H9 (cell line): ENCODE data around the gene MARK2. TPM values are rescaled to one million over a fixed set of nuclear protein-coding genes. Genes with fewer than 3 reads are reported as not detected.

Source experiments
- DNase-seq: peaks from one replicate; pipeline ENCODE4 v3.0.0-alpha.2; 2017
- H2AFZ ChIP-seq: one replicate; pipeline ENCODE4 v1.6.1; 2013; ENCODE audit warnings: mild to moderate bottlenecking, low read length, control low read depth, moderate library complexity
- H2AK5ac ChIP-seq: 2 replicates; pipeline ENCODE4 v1.6.1; 2013; ENCODE audit warnings: low read length, control low read depth, mixed read lengths; ENCODE audit not compliant: insufficient read length
- H2BK120ac ChIP-seq: one replicate; pipeline ENCODE4 v1.6.1; 2013; ENCODE audit warnings: low read depth, mild to moderate bottlenecking, low read length, control low read depth, inconsistent platforms; ENCODE audit not compliant: poor library complexity, severe bottlenecking
- H2BK12ac ChIP-seq: 2 replicates; pipeline ENCODE4 v1.6.1; 2013; ENCODE audit warnings: low read length, control low read depth, mixed read lengths, low read depth; ENCODE audit not compliant: insufficient read length
- H2BK15ac ChIP-seq: 2 replicates; pipeline ENCODE4 v1.6.1; 2013; ENCODE audit warnings: low read depth, low read length, control low read depth
- H2BK20ac ChIP-seq: one replicate; pipeline ENCODE4 v1.6.1; 2013; ENCODE audit warnings: low read depth, mild to moderate bottlenecking, low read length, control low read depth, inconsistent platforms; ENCODE audit not compliant: poor library complexity, severe bottlenecking
- H2BK5ac ChIP-seq: 2 replicates; pipeline ENCODE4 v1.6.1; 2013; ENCODE audit warnings: low read length, control low read depth, mixed read lengths; ENCODE audit not compliant: insufficient read length
- H3K14ac ChIP-seq: 2 replicates; pipeline ENCODE4 v1.6.1; 2013; ENCODE audit warnings: low read length, control low read depth; ENCODE audit not compliant: insufficient read depth
- H3K18ac ChIP-seq: 2 replicates; pipeline ENCODE4 v1.6.1; 2013; ENCODE audit warnings: low read depth, mild to moderate bottlenecking, mixed read lengths, low read length, control low read depth; ENCODE audit not compliant: insufficient read length
- H3K23ac ChIP-seq: 2 replicates; pipeline ENCODE4 v1.6.1; 2013; ENCODE audit warnings: low read length, control low read depth, mixed read lengths, low read depth; ENCODE audit not compliant: insufficient read length
- H3K23me2 ChIP-seq: 2 replicates; pipeline ENCODE4 v1.6.1; 2013; ENCODE audit warnings: low read depth, mild to moderate bottlenecking, mixed read lengths, low read length, control low read depth; ENCODE audit not compliant: insufficient read length, poor library complexity, severe bottlenecking
- H3K27ac ChIP-seq: 2 replicates; pipeline ENCODE4 v1.5.1; 2013; ENCODE audit warnings: low read length, control low read depth, mixed read lengths, low read depth; ENCODE audit not compliant: insufficient read length
- H3K27me3 ChIP-seq: 2 replicates; pipeline ENCODE4 v1.6.1; 2013; ENCODE audit warnings: low read length, control low read depth, inconsistent platforms; ENCODE audit not compliant: insufficient read depth
- H3K4ac ChIP-seq: 2 replicates; pipeline ENCODE4 v1.6.1; 2013; ENCODE audit warnings: low read depth, mild to moderate bottlenecking, control low read depth, inconsistent platforms, low read length, moderate library complexity
- H3K4me1 ChIP-seq: 2 replicates; pipeline ENCODE4 v1.6.1; 2013; ENCODE audit warnings: low read length, control low read depth, inconsistent platforms; ENCODE audit not compliant: insufficient read depth
- H3K4me2 ChIP-seq: 2 replicates; pipeline ENCODE4 v1.6.1; 2013; ENCODE audit warnings: low read length, control low read depth, mixed read lengths; ENCODE audit not compliant: insufficient read length, insufficient read depth
- H3K56ac ChIP-seq: 2 replicates; pipeline ENCODE4 v1.6.1; 2013; ENCODE audit warnings: low read depth, mild to moderate bottlenecking, mixed read lengths, low read length, control low read depth; ENCODE audit not compliant: insufficient read length
- H3K79me1 ChIP-seq: 2 replicates; pipeline ENCODE4 v1.6.1; 2013; ENCODE audit warnings: low read depth, mild to moderate bottlenecking, moderate library complexity, low read length, control low read depth, inconsistent platforms; ENCODE audit not compliant: insufficient read depth, poor library complexity, severe bottlenecking
- H3K79me2 ChIP-seq: 2 replicates; pipeline ENCODE4 v1.6.1; 2013; ENCODE audit warnings: low read length, control low read depth, inconsistent platforms; ENCODE audit not compliant: insufficient read depth
- H3K9ac ChIP-seq: 2 replicates; pipeline ENCODE4 v1.6.1; 2013; ENCODE audit warnings: low read length, control low read depth, mixed read lengths; ENCODE audit not compliant: insufficient read length; ENCODE audit errors: extremely low read depth
- H3K9me3 ChIP-seq: one replicate; pipeline ENCODE4 v1.6.1; 2013; ENCODE audit warnings: low read depth, low read length, inconsistent platforms; ENCODE audit not compliant: control insufficient read depth
- H3T11ph ChIP-seq: one replicate; pipeline ENCODE4 v1.6.1; 2013; ENCODE audit warnings: mild to moderate bottlenecking, low read length, control low read depth, inconsistent platforms
- H4K20me1 ChIP-seq: one replicate; pipeline ENCODE4 v1.6.1; 2013; ENCODE audit not compliant: control insufficient read depth, insufficient read length, insufficient read depth
- H4K5ac ChIP-seq: 2 replicates; pipeline ENCODE4 v1.6.1; 2013; ENCODE audit warnings: low read depth, mild to moderate bottlenecking, mixed read lengths, low read length, control low read depth; ENCODE audit not compliant: insufficient read length
- H4K8ac ChIP-seq: replicated peaks from 2 replicates; pipeline ENCODE4 v1.6.1; 2013; ENCODE audit warnings: low read length, control low read depth, mixed read lengths, low read depth; ENCODE audit not compliant: insufficient read length
- H4K91ac ChIP-seq: 2 replicates; pipeline ENCODE4 v1.6.1; 2013; ENCODE audit warnings: low read depth, mild to moderate bottlenecking, moderate library complexity, mixed read lengths, low read length, control low read depth; ENCODE audit not compliant: insufficient read length
- H3K27ac Mint-ChIP-seq, 3 experiments: 2 replicates in 2 of 3; 3 replicates in 1 of 3; pipeline ENCODE4 v1.8.0; 2020 to 2021; ENCODE audit warnings: mixed read lengths in 3 of 3, mild to moderate bottlenecking in 1 of 3, moderate library complexity in 1 of 3
- H3K27me3 Mint-ChIP-seq: 2 replicates; pipeline ENCODE4 v1.8.0; 2021; ENCODE audit warnings: low read depth, mild to moderate bottlenecking, moderate library complexity, mixed read lengths
- H3K36me3 Mint-ChIP-seq, 3 experiments: 2 replicates in 2 of 3; 3 replicates in 1 of 3; pipeline ENCODE4 v1.8.0; 2020 to 2021; ENCODE audit warnings: low read depth in 3 of 3, mixed read lengths in 3 of 3; ENCODE audit not compliant: insufficient read depth in 1 of 3
- H3K4me1 Mint-ChIP-seq, 2 experiments: 2 replicates each; pipeline ENCODE4 v1.8.0; 2020; ENCODE audit warnings: mixed read lengths in 2 of 2
- H3K4me3 Mint-ChIP-seq, 2 experiments: 2 replicates in 1 of 2; 3 replicates in 1 of 2; pipeline ENCODE4 v1.8.0; 2020 to 2021; ENCODE audit warnings: mild to moderate bottlenecking in 2 of 2, mixed read lengths in 2 of 2, moderate library complexity in 1 of 2
- H3K9me3 Mint-ChIP-seq, 2 experiments: 2 replicates in 1 of 2; 3 replicates in 1 of 2; pipeline ENCODE4 v1.8.0; 2020; ENCODE audit warnings: mild to moderate bottlenecking in 2 of 2, mixed read lengths in 2 of 2, moderate library complexity in 1 of 2
- CTCF ChIP-seq: fragments of 200-600 bp; sonication (generic); conservative IDR thresholded peaks from 3 replicates; pipeline ENCODE4 v1.8.0; 2021; ENCODE audit warnings: antibody characterized with exemption, mild to moderate bottlenecking
- WGBS: extraction: QIAGEN DNeasy Blood & Tissue Kit; methylation state at CpG from one replicate; pipeline ENCODE4 v1.1.7; 2013; ENCODE audit warnings: missing lambda C conversion rate, low lambda C conversion rate, mixed read lengths; ENCODE audit not compliant: insufficient read length; ENCODE audit errors: extremely low coverage; 5-methylcytosine and 5-hydroxymethylcytosine counted together
- total RNA-seq: library from RNA; stranded (reverse); gene quantifications from 2 replicates; pipeline ENCODE4 v1.2.1, GENCODE V29; 2021

Gene MARK2
- total RNA-seq, 1 experiment from 2014 or later: 45.7 TPM

GRCh38 chr11:63904743-63905142 is 65.8 kb downstream of the MARK2 start:
- WGBS: no CpG with 5 or more reads among the region's 13 CpGs
- no peak overlapping the region for H3K4me2 ChIP-seq
- H2BK120ac ChIP-seq: no peak overlapping the region
- H3T11ph ChIP-seq: no peak overlapping the region
- no peak overlapping the region for H3K56ac ChIP-seq
- H3K9ac ChIP-seq: no peak overlapping the region
- Mint-ChIP-seq H3K36me3 (peaks cover 29 to 67% (median 62%) of the 10 kb centered on the region in 3 experiments; a peak in 6 of 7 replicates), H3K9me3 (no peaks in the 10 kb centered on the region), H3K4me3 (no peak overlapping the region; a peak in 1 of 5 replicates), H3K27me3 (no peaks in the 10 kb centered on the region), H3K4me1 (peaks cover 16 to 50% of the 10 kb centered on the region in 2 experiments), H3K27ac (peak overlapping the region; percentile 57 to 72 (median 67); a peak in 4 of 7 replicates)
- H3K79me1 ChIP-seq: no peaks in the 10 kb centered on the region
- H3K14ac ChIP-seq: no peak overlapping the region; the same call in 1 of the 2 replicates
- H4K8ac ChIP-seq: no peak overlapping the region
- H3K27me3 ChIP-seq: no peaks in the 10 kb centered on the region
- H3K4me1 ChIP-seq: no peaks in the 10 kb centered on the region; the same call in 1 of the 2 replicates
- H3K4ac ChIP-seq: no peak overlapping the region
- no peak for TF ChIP-seq CTCF
- H3K18ac ChIP-seq: no peak overlapping the region
- H2BK12ac ChIP-seq: no peak overlapping the region
- H3K27ac ChIP-seq: no peak overlapping the region
- no peak for DNase-seq
- no peak overlapping the region for H4K5ac ChIP-seq
- no peaks in the 10 kb centered on the region for H3K79me2 ChIP-seq
- no peak overlapping the region for H2BK15ac ChIP-seq
- no peak overlapping the region for H3K23ac ChIP-seq
- H4K91ac ChIP-seq: no peak overlapping the region
- no peaks in the 10 kb centered on the region for H4K20me1 ChIP-seq
- no peak overlapping the region for H2BK20ac ChIP-seq
- H2AFZ ChIP-seq: no peak overlapping the region
- no peaks in the 10 kb centered on the region for H3K23me2 ChIP-seq
- no peaks in the 10 kb centered on the region for H3K9me3 ChIP-seq
- no peak overlapping the region for H2AK5ac ChIP-seq
- H2BK5ac ChIP-seq: no peak overlapping the region
